PC-3 (cell line): ENCODE data around the gene EEPD1.

ENCODE experiments used
- EZH2 ChIP-seq: fragments of 300-600 bp; sonication (generic); IDR thresholded peaks from one replicate; pipeline ENCODE4 v1.6.1; 2017; ENCODE audit warnings: antibody characterized with exemption, mild to moderate bottlenecking, low read length; ENCODE audit not compliant: unreplicated experiment
- TF ChIP-seq, protein P1 (sequence below): fragments of 300-600 bp; sonication (generic); conservative IDR thresholded peaks from 2 replicates; pipeline ENCODE4 v1.5.1; 2017; ENCODE audit warnings: antibody characterized with exemption, low read depth, mild to moderate bottlenecking, low read length

DNA sequence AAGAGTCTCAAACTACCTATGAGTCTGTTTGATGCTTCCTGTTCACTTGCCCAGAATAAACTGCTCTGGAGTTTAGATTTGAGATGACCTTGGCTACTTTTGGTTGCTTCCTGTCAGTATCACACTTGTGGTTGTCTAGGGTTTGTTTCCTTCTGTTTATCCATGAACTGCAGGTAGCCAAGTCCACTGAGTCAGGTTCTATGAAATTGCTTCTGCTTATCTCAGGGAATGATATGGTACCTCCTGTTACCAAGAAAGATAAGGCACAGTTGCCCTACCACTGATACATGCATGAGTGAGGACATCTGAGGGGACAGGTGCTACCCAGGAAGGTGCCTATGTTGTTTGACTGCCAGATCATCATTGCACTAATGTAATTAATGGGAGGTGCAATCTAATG, 15.8 kb upstream of the EEPD1 start:
- TF ChIP-seq, protein P1, sequence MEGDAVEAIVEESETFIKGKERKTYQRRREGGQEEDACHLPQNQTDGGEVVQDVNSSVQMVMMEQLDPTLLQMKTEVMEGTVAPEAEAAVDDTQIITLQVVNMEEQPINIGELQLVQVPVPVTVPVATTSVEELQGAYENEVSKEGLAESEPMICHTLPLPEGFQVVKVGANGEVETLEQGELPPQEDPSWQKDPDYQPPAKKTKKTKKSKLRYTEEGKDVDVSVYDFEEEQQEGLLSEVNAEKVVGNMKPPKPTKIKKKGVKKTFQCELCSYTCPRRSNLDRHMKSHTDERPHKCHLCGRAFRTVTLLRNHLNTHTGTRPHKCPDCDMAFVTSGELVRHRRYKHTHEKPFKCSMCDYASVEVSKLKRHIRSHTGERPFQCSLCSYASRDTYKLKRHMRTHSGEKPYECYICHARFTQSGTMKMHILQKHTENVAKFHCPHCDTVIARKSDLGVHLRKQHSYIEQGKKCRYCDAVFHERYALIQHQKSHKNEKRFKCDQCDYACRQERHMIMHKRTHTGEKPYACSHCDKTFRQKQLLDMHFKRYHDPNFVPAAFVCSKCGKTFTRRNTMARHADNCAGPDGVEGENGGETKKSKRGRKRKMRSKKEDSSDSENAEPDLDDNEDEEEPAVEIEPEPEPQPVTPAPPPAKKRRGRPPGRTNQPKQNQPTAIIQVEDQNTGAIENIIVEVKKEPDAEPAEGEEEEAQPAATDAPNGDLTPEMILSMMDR: no peak
- no peak for TF ChIP-seq EZH2
